Fibroblast of mammary gland (primary cell): ENCODE measurements around the gene TPSD1.
"Not testable (repeated sequence)": the region's sequence is repeated elsewhere in the genome, so short reads cannot be mapped to it uniquely, and the experiment has no call there.

Experiments used
- DNase-seq: peaks from one replicate; pipeline ENCODE4 v3.0.0-alpha.2; 2010; ENCODE audit warnings: low read depth
- H3K4me3 ChIP-seq: 2 replicates; pipeline ENCODE4 v1.5.1; 2011; ENCODE audit warnings: low read depth, mild to moderate bottlenecking, low read length, moderate library complexity; ENCODE audit not compliant: control insufficient read depth
- CTCF ChIP-seq: conservative IDR thresholded peaks from 2 replicates; pipeline ENCODE4 v1.5.1; 2011; ENCODE audit warnings: low read depth, low read length, inconsistent platforms; ENCODE audit not compliant: control insufficient read depth, insufficient read depth

Gene TPSD1

GRCh38 chr16:1255276-1256122, at the start of gene TPSD1:
Gene TPSD1 (plus strand): TSS chr16:1256069. CDS start chr16:1256281, 212 bp downstream.
- DNase-seq, H3K4me3 ChIP-seq: not testable (repeated sequence)

- no peak for TF ChIP-seq CTCF
- no peak for DNase-seq
- no peak overlapping the region for H3K4me3 ChIP-seq
Measured at GRCh38 chr16:1206326-1206725, 49.5 kb upstream of the TPSD1 start.

GRCh38 chr16:1206786-1207185, 49.1 kb upstream of the TPSD1 start:
- no peak overlapping the region for H3K4me3 ChIP-seq
- TF ChIP-seq CTCF, result no peak
- DNase-seq, result no peak

- H3K4me3 ChIP-seq, result no peak overlapping the region
- no peak for DNase-seq
- no peak for TF ChIP-seq CTCF
Measured at GRCh38 chr16:1208239-1208830, 47.5 kb upstream of the TPSD1 start.

GRCh38 chr16:1209081-1209480, 46.8 kb upstream of the TPSD1 start:
- no peak for DNase-seq
- no peak for TF ChIP-seq CTCF
- no peak overlapping the region for H3K4me3 ChIP-seq

GRCh38 chr16:1210461-1210860, 45.4 kb upstream of the TPSD1 start:
- no peak for DNase-seq
- no peak overlapping the region for H3K4me3 ChIP-seq
- TF ChIP-seq CTCF, result no peak

GRCh38 chr16:1211451-1212268, 44.2 kb upstream of the TPSD1 start:
- H3K4me3 ChIP-seq, result no peak overlapping the region
- DNase-seq, result no peak
- TF ChIP-seq CTCF, result no peak
